ENCODE data around the gene WIPF1. TPM values are rescaled to one million over a fixed set of nuclear protein-coding genes. Genes with fewer than 3 reads are reported as not detected.

WIPF1 gene
- polyA plus RNA-seq, 1 of the 3 experiments (the other 2 are of a cell fraction), result 56.7 TPM

GRCh38 chr2:174574657-174575056 is 22.9 kb downstream of the WIPF1 start:
- no peak for DNase-seq
- Histone ChIP-seq H3K4me1 (ENCODE audit: control insufficient read depth in 1 of 2, insufficient read depth in 2 of 2, low read depth in 1 of 2, low read length in 1 of 2) (no peaks in the 10 kb centered on the region), H3F3A (replicated peaks; ENCODE audit: insufficient read depth) (peaks cover 15% of the 10 kb centered on the region), H3K9ac (no peak overlapping the region), H3K4me2 (no peak overlapping the region), H2AFZ (ENCODE audit: low read depth) (no peak overlapping the region), H3K9me2 (no peaks in the 10 kb centered on the region), H3K79me2 (ENCODE audit: insufficient read depth) (no peaks in the 10 kb centered on the region), H3K9me3 (no peaks in the 10 kb centered on the region), H3K4me3 (ENCODE audit: low read depth in 2 of 2, low read length in 1 of 2) (no peak overlapping the region), H3K27ac (ENCODE audit: low read depth in 2 of 2, low read length in 1 of 2) (no peak overlapping the region), H3K27me3 (ENCODE audit: insufficient read depth) (no peaks in the 10 kb centered on the region), H3K36me3 (replicated peaks in 1 of 2; ENCODE audit: control insufficient read depth in 1 of 2, insufficient read depth in 2 of 2, low read length in 1 of 2) (peaks cover 61 to 64% of the 10 kb centered on the region in 2 experiments), H4K20me1 (ENCODE audit: insufficient read depth) (no peaks in the 10 kb centered on the region)
- WGBS (ENCODE audit: low lambda C conversion rate), result 53% methylated on average over 2 of the region's 2 CpGs
- TF ChIP-seq TCF12 (IDR thresholded peaks at IDR 0.05) (no peak), NFIC (IDR thresholded peaks at IDR 0.05; ENCODE audit: borderline replicate concordance) (no peak), YY1 (IDR thresholded peaks at IDR 0.05; ENCODE audit: low read depth) (no peak), ZBTB33 (IDR thresholded peaks at IDR 0.05; ENCODE audit: borderline replicate concordance, low read depth) (no peak), EP300 (IDR thresholded peaks at IDR 0.05; ENCODE audit: borderline replicate concordance in 1 of 2, low read depth in 1 of 2, low read length in 1 of 2) (no peak), SIN3A (IDR thresholded peaks at IDR 0.05; ENCODE audit: borderline replicate concordance, low read depth, low read length) (no peak), PBX3 (IDR thresholded peaks at IDR 0.05) (no peak), MEF2A (IDR thresholded peaks at IDR 0.05; ENCODE audit: borderline replicate concordance, low read depth) (no peak), POLR2AphosphoS5 (IDR thresholded peaks at IDR 0.05; ENCODE audit: low read depth, low read length) (no peak), GABPA (IDR thresholded peaks at IDR 0.05; ENCODE audit: low read depth) (no peak), USF2 (IDR thresholded peaks at IDR 0.05; ENCODE audit: borderline replicate concordance, low read depth, low read length) (no peak), EZH2phosphoT487 (IDR thresholded peaks at IDR 0.05; ENCODE audit: borderline replicate concordance, low read depth) (no peak), ELF1 (IDR thresholded peaks at IDR 0.05) (no peak), CTCF (IDR thresholded peaks at IDR 0.05) (no peak), RAD21 (IDR thresholded peaks at IDR 0.05; ENCODE audit: low read length) (no peak), MAX (IDR thresholded peaks at IDR 0.05; ENCODE audit: low read depth) (no peak), FOXM1 (IDR thresholded peaks at IDR 0.05; ENCODE audit: low read depth) (no peak), FOSL2 (IDR thresholded peaks at IDR 0.05; ENCODE audit: borderline replicate concordance, low read depth) (no peak)
- CTCF ChIA-PET, result interaction anchor here (0.9 to 13.3 kb wide), 4 partner anchors 29 to 113 kb away, joined by 3 to 180 read pairs (median 6); no protein-coding TSS in a partner anchor
- POLR2A ChIA-PET, result no interaction called here
